ENCODE results near the gene NAA15.
"Not testable (repeated sequence)": the region's sequence is repeated elsewhere in the genome, so short reads cannot be mapped to it uniquely, and the experiment has no call there.

Gene NAA15

DNA sequence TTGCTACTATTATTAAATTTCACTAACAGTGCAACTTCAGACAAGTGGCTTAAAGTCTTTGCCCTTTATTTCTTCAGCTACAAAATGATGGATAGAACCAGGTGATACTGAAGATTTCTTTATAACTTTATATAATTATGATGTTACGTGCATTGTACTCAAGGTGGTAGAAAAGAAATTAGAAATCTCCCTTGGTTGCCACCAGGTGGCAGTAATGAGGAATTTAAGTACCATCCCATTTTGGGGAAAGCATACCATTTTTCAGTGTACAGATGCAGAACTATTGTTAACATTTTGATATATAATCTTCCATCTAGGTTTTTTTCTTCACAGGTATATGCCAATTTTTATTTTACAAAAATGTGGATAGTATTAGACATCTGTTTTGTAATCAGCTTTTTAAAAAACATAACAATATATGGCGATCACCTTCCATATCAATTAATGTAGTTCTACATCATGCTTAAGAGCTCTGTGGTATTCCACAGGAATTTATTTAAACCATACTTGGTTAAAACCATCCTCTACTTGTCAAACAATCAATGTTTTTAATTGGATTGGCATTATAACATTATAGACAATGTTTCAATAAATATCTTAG lies 114.9 kb downstream of the NAA15 start:
- DNase-seq (ENCODE audit: low read depth): peak; percentile 84

DNA sequence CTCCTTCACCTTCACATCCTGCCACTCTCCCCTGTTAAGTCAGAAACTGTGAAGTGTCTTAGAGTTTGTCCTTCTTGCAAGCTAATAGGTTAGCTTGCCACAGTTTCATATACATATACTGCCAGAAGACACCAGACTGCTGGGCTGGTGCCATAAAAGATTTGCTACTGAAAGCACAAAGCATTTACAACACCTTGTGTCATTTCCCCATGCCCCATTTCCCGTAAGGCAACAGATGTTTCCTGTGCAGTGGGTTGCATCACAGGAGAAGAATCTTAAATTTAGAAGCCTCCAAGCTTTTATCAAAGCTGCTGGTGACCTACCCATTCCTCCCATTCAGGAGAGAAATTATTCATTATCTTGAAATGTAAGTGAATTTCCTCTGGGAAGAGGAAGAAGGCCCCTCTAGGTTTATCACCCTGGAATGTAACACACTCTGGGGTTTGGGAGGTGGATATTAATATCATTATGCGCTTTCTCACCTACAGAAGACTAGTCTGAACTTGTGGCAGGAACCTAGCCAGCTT lies 118.1 kb downstream of the NAA15 start:
- H3K4me3 ChIP-seq (replicated peaks; ENCODE audit: low read depth, low read length): no peak overlapping the region
- TF ChIP-seq, protein P1, sequence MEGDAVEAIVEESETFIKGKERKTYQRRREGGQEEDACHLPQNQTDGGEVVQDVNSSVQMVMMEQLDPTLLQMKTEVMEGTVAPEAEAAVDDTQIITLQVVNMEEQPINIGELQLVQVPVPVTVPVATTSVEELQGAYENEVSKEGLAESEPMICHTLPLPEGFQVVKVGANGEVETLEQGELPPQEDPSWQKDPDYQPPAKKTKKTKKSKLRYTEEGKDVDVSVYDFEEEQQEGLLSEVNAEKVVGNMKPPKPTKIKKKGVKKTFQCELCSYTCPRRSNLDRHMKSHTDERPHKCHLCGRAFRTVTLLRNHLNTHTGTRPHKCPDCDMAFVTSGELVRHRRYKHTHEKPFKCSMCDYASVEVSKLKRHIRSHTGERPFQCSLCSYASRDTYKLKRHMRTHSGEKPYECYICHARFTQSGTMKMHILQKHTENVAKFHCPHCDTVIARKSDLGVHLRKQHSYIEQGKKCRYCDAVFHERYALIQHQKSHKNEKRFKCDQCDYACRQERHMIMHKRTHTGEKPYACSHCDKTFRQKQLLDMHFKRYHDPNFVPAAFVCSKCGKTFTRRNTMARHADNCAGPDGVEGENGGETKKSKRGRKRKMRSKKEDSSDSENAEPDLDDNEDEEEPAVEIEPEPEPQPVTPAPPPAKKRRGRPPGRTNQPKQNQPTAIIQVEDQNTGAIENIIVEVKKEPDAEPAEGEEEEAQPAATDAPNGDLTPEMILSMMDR (IDR thresholded peaks at IDR 0.05; ENCODE audit: low read length, missing control alignments): no peak

More for the DNA sequence above, 114.9 kb downstream of the NAA15 start:
- TF ChIP-seq, protein P1 (IDR thresholded peaks at IDR 0.05; ENCODE audit: low read length, missing control alignments): peak; percentile 60
- no peak overlapping the region for H3K4me3 ChIP-seq (replicated peaks; ENCODE audit: low read depth, low read length)

DNA sequence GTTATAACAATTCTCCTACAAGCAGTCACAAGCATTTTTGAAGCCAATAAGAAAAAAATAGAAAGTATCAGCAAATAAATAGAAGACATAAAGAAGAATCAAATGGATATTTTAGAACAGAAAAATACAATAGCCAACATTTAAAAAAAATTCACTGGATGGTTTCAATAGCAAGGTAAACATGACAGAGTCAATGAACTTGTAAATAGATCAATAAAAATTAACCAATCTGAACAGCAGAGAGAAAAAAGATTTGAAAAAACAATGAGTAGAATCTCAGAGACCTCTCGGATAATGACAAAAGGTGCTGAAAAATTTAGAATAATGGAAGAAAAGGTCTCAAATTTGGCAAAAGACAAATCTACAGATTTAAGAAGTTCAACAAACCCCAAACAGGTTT lies 119.3 kb downstream of the NAA15 start:
- TF ChIP-seq, protein P1 (IDR thresholded peaks at IDR 0.05; ENCODE audit: low read length, missing control alignments): no peak
- DNase-seq (ENCODE audit: low read depth): no peak
- no peak overlapping the region for H3K4me3 ChIP-seq (replicated peaks; ENCODE audit: low read depth, low read length)

More for the DNA sequence above, 118.1 kb downstream of the NAA15 start:
- DNase-seq (ENCODE audit: low read depth): peak; percentile 96

DNA sequence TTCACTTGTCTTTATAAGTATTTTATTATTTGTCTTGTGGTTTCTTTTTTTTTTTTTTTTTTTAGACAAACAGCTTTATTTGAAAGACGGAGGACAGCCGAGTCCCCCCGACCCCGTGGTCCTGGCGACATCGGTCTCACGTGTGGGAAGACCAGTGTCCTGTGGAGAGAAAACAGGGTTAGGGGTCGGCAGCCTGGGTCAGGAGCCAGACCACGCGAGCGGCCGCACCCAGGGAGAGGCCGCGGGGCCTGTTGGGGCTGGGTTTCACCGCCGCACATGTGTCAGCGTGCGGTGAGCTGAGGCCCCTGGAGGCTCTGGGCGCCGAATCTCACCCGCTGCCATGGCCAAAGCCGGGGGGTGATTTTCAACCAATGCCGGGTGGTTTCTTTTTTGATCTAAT lies 134.8 kb downstream of the NAA15 start:
- DNase-seq (ENCODE audit: low read depth): no peak
- TF ChIP-seq, protein P1 (IDR thresholded peaks at IDR 0.05; ENCODE audit: low read length, missing control alignments): no peak
- no peak overlapping the region for H3K4me3 ChIP-seq (replicated peaks; ENCODE audit: low read depth, low read length)

DNA sequence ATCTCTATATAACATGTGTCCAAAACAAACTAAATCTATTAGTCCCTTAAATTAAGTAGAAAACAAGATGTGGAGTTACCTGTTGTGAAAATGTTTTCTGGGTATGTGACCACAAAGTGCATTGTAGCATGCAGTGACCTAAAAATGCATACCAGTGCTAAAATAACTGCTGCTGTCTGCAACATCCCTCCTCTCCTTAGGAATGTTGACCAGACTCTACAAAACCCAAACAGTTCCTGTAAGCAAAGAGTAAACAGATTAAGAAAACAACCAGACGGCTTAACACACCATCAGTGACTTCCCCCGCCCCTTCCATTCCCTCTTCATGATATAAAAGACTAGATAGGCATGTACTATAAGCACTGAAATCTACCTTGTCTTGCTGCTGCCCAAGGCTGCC lies 136.8 kb downstream of the NAA15 start:
- no peak for DNase-seq (ENCODE audit: low read depth)
- H3K4me3 ChIP-seq (replicated peaks; ENCODE audit: low read depth, low read length): no peak overlapping the region
- TF ChIP-seq, protein P1 (IDR thresholded peaks at IDR 0.05; ENCODE audit: low read length, missing control alignments): no peak

DNA sequence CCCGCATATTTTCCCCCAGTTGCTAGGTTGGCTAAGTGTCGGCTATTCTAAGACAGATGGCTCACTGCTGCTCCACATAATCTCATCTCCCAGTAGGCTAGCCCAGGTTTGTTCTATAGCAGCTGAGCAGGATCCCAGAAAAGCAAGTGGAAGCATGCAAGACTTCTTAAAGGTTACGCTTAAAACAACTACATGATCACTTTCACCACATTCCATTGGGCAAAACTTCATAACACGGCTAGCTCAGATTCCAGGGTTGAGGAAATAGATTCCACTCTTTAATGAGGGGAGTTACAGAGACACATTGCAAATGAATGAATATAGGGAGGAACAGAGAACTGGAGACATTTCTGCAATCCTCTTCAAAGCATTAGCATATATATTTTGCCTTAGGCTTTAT lies 139.7 kb downstream of the NAA15 start:
- no peak overlapping the region for H3K4me3 ChIP-seq (replicated peaks; ENCODE audit: low read depth, low read length)
- DNase-seq (ENCODE audit: low read depth): no peak
- TF ChIP-seq, protein P1 (IDR thresholded peaks at IDR 0.05; ENCODE audit: low read length, missing control alignments): no peak

DNA sequence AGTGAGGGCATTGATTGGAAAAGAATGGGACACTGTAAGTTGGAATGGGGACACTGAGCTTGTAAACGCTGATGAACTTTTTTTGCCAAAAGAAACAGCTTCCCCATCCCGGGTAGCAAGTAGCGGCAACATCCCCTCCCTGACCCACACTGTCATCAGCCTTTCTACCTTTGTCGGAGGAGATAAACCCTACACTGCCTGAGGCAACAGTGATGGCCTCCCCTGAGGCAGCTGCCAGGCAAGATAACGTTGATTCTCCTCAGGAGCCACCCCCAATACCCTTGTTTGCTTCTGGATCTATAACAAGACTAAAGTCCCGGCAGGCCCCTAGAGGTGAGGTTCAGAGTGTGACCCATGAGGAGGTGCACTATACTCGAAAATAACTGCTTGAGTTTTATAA lies 142.4 kb downstream of the NAA15 start:
- H3K4me3 ChIP-seq (replicated peaks; ENCODE audit: low read depth, low read length): no peak overlapping the region
- DNase-seq (ENCODE audit: low read depth): no peak
- TF ChIP-seq, protein P1 (IDR thresholded peaks at IDR 0.05; ENCODE audit: low read length, missing control alignments): no peak

DNA sequence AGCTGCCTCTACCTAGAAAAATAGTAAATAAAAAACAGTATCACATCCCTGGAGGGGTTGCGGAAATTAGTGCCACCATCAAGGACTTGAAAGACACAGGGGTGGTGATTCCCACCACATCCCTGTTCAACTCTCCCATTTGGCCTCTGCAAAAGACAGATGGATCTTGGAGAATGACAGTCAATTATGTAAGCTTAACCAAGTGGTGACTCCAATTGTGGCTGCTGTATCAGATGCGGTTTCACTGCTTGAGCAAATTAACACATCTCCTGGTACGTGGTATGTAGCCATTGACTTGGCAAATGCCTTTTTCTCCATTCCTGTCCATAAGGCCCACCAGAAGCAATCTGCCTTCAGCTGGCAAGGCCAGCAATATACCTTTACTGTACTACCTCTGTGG lies 143.6 kb downstream of the NAA15 start:
- H3K4me3 ChIP-seq (replicated peaks; ENCODE audit: low read depth, low read length); DNase-seq (ENCODE audit: low read depth): not testable (repeated sequence)

DNA sequence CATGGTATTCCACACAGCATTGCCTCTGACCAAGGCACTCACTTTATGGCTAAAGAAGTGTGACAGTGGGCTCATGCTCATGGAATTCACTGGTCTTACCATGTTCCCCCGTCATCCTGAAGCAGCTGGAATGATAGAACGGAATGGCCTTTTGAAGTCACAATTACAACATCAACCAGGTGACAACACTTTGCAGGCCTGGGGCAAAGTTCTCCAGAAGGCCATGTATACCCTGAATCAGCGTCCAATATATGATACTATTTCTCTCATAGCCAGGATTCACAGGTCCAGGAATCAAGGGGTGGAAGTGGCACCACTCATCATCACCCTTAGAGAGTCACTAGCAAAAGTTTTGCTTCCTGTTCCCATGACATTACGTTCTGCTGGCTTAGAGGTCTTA lies 145.8 kb downstream of the NAA15 start:
- DNase-seq (ENCODE audit: low read depth); H3K4me3 ChIP-seq (replicated peaks; ENCODE audit: low read depth, low read length): not testable (repeated sequence)

Data from fibroblast of pulmonary artery (primary cell).